Germinal center (tissue), 1 donor: ENCODE measurements around the gene IFITM5.
"Not testable (repeated sequence)": the region's sequence is repeated elsewhere in the genome, so short reads cannot be mapped to it uniquely, and the experiment has no call there.

Source experiments
- DNase-seq: peaks from one replicate; pipeline ENCODE4 v3.0.0; 2012; ENCODE audit warnings: mixed read lengths, low spot score

The IFITM5 gene

GRCh38 chr11:295351-296170, 3.8 kb downstream of the IFITM5 start:
- DNase-seq = no peak

DNA sequence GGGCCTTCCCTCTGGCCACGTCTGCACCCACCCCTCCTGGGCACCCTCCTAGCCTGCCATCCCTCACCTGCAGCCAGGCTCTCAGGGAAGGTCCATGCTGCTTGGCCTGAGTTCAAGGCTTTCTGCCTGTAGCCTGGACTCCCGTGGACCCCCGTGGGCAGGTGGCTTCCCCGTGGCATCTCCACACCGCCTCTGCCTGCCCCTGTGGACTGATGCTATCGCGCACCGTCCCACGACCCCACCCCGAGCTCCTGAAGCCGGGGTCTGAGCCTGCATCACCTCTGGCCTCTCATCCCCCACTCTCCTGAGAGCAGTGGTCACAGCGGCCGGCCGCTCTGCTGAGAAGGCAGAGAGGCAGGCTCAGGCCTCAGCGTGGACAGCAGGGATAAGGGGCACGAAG, 4.5 kb downstream of the IFITM5 start:
- no peak for DNase-seq

- DNase-seq = no peak
Observed at GRCh38 chr11:293852-294661, 5.3 kb downstream of the IFITM5 start.

DNA sequence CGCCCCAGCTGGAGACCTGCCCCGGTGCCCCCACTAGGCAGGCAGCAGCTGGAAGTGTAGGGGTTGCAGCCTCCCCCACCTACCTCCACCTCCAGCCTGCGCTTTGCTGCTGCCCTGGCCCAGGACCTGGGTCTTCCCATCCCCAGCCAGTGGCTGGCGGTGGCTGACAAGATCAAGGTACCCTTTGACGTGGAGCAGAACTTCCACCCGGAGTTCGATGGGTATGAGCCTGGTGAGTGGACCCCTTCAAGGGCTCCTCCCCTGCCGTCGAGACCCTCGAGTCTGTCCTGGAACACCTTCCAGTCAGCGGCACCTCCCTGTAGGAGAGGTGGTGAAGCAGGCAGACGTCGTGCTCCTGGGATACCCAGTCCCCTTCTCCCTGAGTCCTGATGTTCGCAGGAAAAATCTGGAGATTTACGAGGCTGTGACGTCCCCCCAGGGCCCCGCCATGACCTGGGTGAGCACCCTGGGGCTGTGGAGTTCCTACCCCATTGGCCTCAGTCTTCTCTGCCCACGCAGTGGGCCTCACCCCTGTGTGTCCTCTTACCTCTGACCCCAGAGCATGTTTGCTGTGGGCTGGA, 6.0 kb downstream of the IFITM5 start:
- DNase-seq = no peak

GRCh38 chr11:292211-293121, 6.9 kb downstream of the IFITM5 start:
- no peak for DNase-seq

DNA sequence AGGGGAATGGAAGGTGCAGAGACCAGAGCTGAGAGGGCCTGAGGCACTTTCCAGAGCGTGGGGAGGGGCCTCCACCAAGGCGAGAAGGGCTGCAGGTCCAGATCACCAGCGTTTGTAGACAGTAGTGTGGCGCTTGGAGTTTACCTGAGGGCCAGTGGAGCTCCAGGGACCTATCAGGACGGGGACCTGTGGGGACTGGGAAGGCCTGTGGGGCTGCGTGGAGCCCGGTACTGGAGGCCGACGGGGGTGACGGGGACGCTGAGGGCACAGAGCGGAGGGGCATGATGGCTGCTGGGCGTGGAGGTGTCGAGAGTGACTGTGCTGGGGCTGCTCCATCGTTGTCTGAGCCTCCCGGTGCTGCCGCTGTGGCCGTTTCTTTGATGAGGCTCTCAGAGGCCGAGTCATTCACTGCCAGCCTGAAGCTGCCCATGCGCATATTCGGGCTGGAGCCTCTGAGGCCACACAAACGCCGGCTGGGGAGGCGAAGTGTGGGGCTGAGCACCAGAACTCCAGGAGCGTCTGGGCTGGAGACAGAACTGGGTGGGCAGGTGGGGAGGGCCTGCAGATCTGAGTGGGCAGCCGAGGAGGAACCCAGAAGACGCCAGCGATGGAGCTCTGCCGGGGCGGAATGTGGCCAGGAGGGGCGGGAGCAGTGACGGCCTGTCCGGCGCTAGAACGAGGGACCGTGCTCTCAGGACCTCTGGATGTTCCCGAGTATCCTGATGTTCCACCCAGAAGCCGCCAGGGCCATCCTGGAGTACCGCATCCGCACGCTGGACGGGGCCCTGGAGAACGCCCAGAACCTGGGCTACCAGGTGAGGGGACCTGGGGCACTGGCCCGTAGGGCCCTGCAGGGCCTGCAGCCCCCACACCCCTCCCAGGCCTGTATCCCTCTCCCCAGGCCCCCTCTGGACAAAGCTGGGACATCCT, 7.8 kb downstream of the IFITM5 start:
- DNase-seq = no peak

GRCh38 chr11:290621-291231, 8.6 kb downstream of the IFITM5 start:
- no peak for DNase-seq

DNA sequence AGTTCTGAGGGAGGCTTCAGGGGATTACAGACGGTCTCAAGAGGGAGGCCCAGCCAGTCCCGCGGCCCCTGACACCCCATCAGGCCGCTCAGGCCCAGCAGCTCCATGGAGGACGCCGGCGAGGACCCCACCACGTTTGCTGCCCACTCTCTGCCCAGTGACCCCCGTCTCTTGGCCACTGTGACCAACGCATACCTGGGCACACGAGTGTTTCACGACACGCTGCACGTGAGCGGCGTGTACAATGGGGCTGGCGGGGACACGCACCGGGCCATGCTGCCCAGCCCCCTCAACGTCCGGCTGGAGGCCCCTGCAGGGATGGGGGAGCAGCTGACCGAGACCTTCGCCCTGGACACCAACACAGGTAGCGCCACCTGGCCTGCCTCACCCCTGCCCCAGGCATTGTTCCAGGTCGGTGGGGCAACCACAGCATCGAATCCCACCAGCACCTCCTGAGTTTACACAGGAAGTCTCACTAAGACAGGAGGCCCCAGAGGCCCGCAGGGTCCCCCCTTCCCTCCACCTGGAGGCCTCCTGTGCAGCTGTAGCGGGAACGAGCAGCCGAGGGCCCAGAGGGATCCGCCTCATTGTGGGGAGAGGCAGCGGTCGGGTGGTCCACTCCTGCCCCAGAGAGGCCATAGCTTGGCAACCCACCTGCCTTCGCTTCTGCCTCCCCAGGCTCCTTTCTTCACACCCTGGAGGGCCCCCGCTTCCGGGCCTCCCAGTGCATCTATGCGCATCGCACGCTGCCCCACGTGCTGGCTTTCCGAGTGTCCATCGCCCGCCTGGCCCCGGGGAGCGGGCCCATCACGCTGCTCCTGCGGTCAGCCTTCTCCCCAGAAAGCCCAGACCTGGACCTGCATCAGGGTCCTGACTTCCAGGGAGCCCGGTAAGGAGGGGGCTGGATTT, 9.4 kb downstream of the IFITM5 start:
- no peak for DNase-seq

DNA sequence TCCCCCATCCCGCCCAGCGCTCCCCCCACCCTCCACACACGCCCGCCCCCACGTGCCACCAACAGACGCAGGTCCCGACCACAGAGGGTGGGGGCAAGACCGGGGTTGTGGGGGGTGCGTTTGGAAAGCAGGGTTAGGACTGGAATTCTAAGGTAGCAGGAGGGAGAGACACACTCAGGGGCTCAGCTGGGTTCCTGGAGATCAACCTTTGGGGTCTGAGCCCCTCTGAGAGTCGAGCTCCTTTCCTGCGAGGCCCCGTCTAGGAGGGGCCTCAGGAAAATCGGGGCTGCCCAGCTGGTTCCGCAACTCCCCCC, 10.0 kb downstream of the IFITM5 start:
- DNase-seq = no peak

- DNase-seq = peak; percentile 76
Observed at GRCh38 chr11:288478-289397, 10.6 kb downstream of the IFITM5 start, which contains the start of gene PGGHG. Gene PGGHG, plus strand, starts transcription at chr11:289126. Its CDS starts 691 bp downstream, at chr11:289817.

- DNase-seq = no peak
Observed at GRCh38 chr11:287821-288477, 11.4 kb downstream of the IFITM5 start.

GRCh38 chr11:286977-287820, 12.1 kb downstream of the IFITM5 start:
- not testable (repeated sequence) for DNase-seq

DNA sequence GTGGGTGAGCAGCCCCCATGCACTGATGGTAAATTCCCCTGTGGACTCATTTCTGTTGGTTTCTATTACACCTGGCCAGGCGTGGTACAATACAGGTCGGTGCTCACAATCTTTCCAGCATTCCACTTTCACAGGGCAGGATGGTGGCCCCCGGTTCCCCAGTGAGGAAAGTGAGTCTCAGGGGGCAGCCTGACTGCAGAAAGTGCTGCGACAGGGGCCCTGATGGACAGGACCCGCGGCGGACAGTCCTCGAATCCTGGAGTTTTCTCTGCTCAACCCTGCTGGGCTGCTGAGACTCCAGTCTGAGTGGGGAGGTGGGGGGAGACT, 13.5 kb downstream of the IFITM5 start:
- DNase-seq = no peak

GRCh38 chr11:285021-285893, 14.1 kb downstream of the IFITM5 start:
- DNase-seq = no peak

- no peak for DNase-seq
Observed at GRCh38 chr11:284105-285020, 15.0 kb downstream of the IFITM5 start.
